Effector CD8-positive, alpha-beta T cell (primary cell): ENCODE measurements around the gene KAT6B.

Experiments
- DNase-seq: peaks from one replicate; lab custom pipeline; 2025; lab: John Stamatoyannopoulos, UW

The KAT6B gene

GRCh38 chr10:74987339-74988053, 161.1 kb downstream of the KAT6B start:
- no peak for DNase-seq

DNA sequence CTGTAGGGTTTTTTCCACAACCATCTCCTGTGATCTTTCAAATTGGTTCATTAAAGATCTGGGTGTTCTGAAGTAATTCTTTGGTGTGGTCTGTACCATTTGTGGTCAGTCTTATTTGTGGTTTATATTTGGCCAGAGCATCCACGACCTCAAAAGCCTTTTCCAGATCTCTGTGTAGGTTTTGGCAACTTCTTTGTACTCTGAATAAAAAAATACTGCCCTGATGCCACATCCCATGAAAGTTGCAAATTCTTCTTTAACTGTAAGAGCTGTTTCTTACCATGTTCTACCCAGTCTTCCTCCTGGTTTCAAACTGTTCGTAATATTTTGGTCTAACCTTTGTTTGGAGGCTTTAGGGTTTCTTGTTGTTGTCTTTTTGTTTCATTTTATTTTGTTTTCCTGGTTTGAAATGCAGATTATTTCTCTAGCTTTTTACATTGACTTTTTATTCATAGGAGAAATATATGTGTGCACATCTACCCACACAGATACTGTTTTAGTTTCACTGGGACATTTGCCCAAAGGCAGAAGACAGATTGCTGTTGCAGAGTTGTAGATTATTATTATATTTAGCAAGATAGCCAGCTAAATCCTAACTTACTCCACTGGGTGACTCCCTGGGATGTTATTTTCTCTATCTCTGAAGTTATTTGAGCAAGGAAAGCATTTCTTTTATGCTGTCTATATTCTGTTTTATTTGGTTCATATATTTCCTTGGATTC, 161.8 kb downstream of the KAT6B start:
- no peak for DNase-seq

- DNase-seq: no peak
Measured at GRCh38 chr10:74988832-74989561, 162.6 kb downstream of the KAT6B start.

DNA sequence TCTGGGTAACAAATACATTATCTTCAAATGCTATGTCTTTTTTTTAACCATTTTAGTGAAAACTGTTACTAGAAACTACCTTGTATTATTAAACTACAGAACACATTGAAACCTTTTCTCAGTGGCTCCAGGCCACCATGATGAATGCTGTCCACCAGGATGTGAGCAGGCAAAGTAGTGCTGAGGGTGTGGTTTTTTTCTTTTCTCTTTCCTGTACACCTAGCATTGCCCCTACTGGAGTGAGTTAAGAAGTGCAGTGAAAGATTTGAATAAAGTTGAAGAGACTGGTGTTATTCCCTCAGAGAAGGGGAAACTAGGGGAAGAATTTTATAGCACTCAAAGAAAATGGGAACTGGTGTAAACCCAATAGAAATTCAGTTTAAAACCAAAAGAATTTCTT, 165.0 kb downstream of the KAT6B start:
- DNase-seq: no peak

DNA sequence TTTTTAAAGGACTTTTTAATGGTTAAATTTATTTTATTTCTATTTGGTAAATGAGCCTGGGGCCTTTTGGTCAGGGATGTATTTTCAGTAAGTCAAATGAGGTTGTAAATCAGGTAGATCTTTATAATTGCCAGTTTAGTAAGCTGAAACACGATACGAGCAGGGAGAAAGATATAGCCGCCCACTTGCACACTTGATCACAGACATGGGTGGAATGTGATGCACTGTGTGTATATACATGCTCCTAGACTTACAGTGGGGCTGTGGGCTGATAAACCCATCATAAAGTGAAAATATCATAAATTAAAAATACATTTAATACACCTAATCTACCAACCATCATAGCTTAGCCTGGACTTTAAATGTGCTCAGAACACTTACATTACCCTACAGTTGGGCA, 165.7 kb downstream of the KAT6B start:
- DNase-seq: no peak

- DNase-seq: no peak
Measured at GRCh38 chr10:74993649-74994048, 167.2 kb downstream of the KAT6B start.

DNA sequence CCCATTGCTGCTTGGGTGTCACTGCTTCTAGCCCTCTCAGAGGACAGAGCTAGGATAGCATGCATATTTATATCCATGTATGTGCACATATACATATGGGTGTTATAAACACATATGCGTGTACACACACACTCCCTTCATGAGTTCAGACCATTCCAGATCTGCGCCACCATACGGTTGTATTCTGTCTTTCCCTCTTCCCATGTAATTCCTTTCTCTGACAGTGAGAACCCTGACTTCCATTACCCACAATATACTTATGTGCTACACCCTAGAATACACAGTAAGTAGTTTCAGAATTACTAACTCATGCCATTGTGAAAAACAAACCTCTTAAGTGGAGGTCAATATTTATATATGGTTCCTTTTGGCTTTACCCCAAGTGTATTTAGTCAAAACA, 168.5 kb downstream of the KAT6B start:
- no peak for DNase-seq

DNA sequence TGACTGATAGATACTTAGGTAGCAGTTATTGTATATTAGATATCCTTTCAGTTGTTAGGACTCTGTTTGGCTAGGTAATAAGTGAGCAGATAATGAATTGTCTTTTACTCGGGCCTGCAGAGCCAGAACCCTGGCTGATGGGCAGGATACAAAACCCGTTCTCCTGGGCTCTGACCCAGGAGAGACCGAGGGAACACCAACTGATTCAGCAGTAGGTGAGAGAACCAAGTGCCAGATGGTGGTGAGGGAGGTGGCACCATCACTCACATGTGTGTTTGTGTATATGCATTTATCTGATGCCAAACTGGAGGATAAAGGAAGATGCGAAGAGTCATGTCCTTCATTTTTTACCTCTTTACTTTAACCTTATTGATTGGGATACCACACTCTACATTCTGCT, 169.4 kb downstream of the KAT6B start:
- DNase-seq: no peak

DNA sequence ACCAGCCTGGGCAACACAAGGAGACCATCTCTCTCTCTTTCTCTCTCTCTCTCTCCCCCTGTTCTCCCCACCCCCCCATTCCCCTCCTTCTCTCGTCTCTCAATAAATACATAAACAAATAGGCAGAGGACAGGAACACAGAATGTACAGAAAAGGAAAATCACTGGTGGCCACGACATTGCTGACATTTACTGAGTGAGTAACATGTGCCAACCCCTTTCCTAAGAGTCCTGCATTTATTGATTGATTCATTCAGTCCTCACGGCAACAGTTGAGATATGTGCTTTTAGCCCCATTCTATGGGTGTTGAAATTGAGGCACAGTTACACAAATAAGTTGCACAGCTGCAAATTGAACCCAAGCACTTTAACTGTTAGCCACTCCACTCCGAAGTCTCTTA, 170.8 kb downstream of the KAT6B start:
- no peak for DNase-seq

DNA sequence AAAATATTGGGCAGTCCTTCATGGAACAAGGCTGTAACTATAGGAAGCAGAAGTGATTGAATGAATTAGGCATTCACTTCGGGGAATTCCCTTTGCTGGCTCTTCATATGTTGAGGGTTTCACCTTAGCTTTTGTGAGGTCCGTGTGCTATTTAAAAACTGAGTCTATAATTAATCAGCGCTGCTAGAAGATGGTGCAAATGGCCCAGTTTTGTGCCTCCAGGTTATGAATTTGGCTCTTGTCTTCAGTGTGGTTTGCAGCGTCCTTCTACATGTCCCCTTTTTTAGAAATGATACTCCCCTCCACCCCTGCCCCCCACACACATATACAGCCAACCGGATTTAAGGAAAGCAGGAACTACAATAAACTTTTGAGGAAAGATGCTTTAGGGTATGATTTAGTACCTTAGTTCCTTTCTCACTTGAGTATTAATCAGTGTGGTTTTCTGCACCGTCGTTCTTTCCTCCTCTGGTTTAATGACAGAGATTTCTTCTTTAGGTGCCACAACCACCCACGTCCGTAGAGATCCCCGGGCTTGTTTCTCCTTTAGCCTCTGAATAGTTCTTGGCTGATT, 174.4 kb downstream of the KAT6B start:
- DNase-seq: no peak

- no peak for DNase-seq
Measured at GRCh38 chr10:75001715-75002350, 175.4 kb downstream of the KAT6B start.

GRCh38 chr10:75002351-75002725, 175.9 kb downstream of the KAT6B start:
- no peak for DNase-seq

GRCh38 chr10:75002967-75003594, 176.7 kb downstream of the KAT6B start:
- no peak for DNase-seq

DNA sequence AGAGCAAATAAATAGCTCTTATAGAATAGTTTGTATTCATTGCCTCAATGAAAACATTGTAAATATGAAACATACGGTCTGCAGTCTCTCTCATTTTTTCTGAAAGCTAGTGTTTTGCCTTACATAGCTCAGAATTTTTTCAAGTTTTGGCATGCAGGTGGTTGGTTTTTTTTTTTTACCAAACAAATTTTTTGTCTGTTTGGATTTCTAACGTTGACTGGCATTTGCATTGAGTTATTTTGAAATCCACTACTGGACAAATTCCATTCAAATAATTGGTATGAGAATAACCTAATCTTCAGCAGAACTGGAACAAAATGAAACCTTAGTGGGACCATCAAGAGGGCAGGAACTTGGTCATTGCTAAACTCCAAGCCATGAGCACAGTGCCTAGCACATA, 177.5 kb downstream of the KAT6B start:
- no peak for DNase-seq

DNA sequence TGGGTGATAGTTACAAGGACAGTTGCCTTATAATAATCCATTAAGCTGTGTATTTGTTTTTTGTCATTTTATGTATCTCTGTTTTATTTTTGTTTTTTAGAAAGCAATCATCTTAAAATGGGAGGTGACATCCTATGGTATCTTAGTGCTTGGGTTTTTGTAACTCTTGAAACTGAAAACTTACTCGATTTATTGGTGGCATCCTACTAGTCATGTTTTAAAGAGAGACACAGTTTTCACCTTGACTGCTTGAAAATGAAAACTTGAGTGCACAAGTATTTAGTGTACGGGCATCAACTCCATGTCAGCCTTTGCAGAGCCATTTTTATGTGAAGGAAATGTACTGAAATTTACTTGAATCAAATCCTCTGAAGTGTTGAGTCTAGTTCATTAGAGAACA, 181.2 kb downstream of the KAT6B start:
- DNase-seq: no peak

DNA sequence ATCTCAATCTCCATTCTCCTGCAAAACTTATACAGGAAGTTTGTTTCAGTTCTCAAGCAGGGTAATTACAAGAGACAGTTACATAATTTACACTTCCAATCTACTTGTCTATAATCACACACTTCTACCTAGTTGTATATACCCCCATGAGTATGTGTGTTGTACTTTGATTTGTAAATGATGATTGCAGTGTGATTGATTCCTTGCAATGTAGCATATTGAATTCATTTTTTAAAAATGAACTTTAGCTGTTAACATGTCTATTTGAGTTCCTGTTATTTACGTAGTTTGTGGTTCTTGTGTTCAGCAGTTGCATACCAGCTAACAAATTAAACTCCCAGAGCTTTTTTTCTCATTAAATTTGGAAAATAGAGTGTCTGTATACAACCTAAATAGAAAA, 182.6 kb downstream of the KAT6B start:
- no peak for DNase-seq

DNA sequence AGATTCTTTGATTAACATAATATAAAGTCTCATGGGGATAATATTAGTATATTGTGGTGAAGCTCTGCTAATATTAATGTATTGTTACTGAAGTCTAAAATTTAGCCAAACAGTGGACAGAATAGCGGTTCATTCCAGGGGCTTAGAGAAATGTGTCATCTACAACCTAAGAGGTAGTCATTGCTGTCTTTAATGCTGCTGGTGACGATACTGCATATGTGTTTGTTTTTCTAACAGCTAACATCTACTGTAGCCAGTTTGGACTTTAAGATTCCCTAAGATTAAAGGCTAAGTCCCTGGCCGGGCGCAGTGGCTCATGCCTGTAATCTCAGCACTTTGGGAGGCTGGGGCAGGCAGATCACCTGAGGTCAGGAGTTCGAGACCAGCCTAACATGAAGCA, 183.0 kb downstream of the KAT6B start:
- DNase-seq: no peak

DNA sequence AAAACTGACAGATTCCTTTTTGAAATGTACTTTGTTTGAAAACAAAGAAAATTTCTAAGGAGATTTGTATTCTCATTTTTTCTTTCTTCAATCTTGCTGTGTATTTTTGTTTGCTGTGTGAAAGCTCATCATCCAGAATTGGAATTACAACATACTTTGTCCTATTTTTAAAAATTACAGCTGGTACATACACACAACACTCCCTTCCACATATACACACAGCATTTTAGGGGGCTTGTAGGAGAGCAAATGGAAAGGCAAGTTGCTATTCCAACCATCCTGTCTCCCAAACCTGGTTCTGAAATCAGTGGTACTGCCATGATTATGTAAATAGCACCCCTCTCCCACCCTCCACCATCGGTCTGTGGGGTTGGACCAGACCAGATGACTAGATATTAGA, 184.0 kb downstream of the KAT6B start:
- DNase-seq: no peak

- no peak for DNase-seq
Measured at GRCh38 chr10:75011221-75011620, 184.8 kb downstream of the KAT6B start.

GRCh38 chr10:75012471-75012870, 186.1 kb downstream of the KAT6B start:
- no peak for DNase-seq

DNA sequence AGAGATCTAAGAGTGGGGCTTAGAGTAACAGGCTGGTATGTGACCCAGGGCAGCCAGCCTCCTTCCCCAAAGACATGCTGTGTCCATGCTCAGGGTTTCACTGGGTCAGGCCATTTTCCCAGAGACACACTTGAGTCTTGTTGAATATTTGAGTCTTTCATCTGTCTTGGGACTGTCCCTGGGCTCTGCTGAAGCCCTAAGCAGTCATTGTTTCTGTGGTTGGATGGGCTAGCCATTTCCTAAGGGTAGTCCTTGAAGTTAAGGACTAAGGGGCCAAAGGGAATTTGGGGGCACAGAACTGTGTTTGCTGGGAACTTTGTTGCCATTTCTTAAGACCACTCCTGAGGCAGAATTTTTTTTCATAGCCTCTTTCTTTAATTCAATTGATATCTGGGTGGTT, 186.6 kb downstream of the KAT6B start:
- DNase-seq: no peak

GRCh38 chr10:75013522-75013921, 187.1 kb downstream of the KAT6B start:
- no peak for DNase-seq
